ENCODE data around the gene PROP1.

DNA sequence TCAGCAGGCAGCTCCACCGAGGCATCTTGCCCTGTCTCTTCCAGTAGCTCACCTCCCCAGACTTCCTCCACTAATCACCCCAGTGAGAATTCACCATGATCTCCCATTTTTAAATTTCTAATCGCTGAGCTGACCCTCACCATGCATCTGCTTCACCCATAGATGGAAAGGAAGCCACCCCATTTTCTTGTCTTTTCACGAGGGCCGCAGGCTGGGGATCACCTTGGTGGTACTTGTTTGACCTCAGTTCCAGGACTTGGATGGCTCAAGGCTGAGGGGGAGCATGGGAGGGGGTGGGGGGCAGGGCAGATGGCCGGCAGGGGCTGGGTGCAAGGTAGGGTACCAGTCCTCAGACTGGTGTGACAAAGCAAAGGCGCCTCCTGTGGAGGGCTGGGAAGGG is 3.6 kb downstream of the PROP1 start:
- no peak for TF ChIP-seq POLR2A (IDR thresholded peaks at IDR 0.05)
- TF ChIP-seq CTCF (IDR thresholded peaks at IDR 0.05), result no peak

All from adrenal gland (tissue), 5 donors.